GM23338 (cell line): ENCODE data around the gene ODR4.

Experiments
- CREB1 ChIP-seq: fragments of 250-450 bp; sonication (Bioruptor Pico); IDR thresholded peaks from 2 replicates; pipeline ENCODE4 v1.5.0; 2020; ENCODE audit warnings: low read depth, mild to moderate bottlenecking, moderate library complexity
- CTCF ChIP-seq, 2 experiments: fragments of 200-600 bp in 1 of 2; sonication (generic) in 1 of 2; conservative IDR thresholded peaks; 2 replicates each; pipeline versions ENCODE4 v1.5.1 to v1.6.1; 2016 to 2017; ENCODE audit warnings: antibody characterized with exemption in 2 of 2, low read depth in 2 of 2, mild to moderate bottlenecking in 2 of 2, moderate library complexity in 1 of 2
- EZH2 ChIP-seq: fragments of 200-600 bp; sonication (generic); IDR thresholded peaks from one replicate; pipeline ENCODE4 v1.8.0; 2017; ENCODE audit warnings: antibody characterized with exemption, mild to moderate bottlenecking, low read depth; ENCODE audit not compliant: unreplicated experiment
- EZH2phosphoT487 ChIP-seq: fragments of 200-600 bp; sonication (generic); IDR thresholded peaks from one replicate; pipeline ENCODE4 v1.8.1; 2018; ENCODE audit warnings: antibody characterized with exemption; ENCODE audit not compliant: unreplicated experiment
- POLR2AphosphoS5 ChIP-seq: IDR thresholded peaks from 2 replicates; pipeline ENCODE4 v1.6.1; 2016; ENCODE audit warnings: antibody characterized with exemption, low read depth
- REST ChIP-seq: IDR thresholded peaks from one replicate; pipeline ENCODE4 v1.6.1; 2018; ENCODE audit warnings: antibody characterized with exemption; ENCODE audit not compliant: unreplicated experiment

GRCh38 chr1:186404454-186405051 is 28.9 kb downstream of the ODR4 start:
- TF ChIP-seq CTCF (conservative IDR thresholded peaks at IDR 0.05; ENCODE audit: low read depth in 2 of 2) (peak; percentile 57 to 78), REST (no peak), EZH2 (no peak), EZH2phosphoT487 (no peak), POLR2AphosphoS5 (no peak), CREB1 (CRISPR knock-in tag) (no peak)
